ENCODE measurements around the gene EPS8. TPM values are rescaled to one million over a fixed set of nuclear protein-coding genes. Genes with fewer than 3 reads are reported as not detected.

EPS8 gene
- total RNA-seq, 1 donor from 2014 or later: 58.2 TPM

DNA sequence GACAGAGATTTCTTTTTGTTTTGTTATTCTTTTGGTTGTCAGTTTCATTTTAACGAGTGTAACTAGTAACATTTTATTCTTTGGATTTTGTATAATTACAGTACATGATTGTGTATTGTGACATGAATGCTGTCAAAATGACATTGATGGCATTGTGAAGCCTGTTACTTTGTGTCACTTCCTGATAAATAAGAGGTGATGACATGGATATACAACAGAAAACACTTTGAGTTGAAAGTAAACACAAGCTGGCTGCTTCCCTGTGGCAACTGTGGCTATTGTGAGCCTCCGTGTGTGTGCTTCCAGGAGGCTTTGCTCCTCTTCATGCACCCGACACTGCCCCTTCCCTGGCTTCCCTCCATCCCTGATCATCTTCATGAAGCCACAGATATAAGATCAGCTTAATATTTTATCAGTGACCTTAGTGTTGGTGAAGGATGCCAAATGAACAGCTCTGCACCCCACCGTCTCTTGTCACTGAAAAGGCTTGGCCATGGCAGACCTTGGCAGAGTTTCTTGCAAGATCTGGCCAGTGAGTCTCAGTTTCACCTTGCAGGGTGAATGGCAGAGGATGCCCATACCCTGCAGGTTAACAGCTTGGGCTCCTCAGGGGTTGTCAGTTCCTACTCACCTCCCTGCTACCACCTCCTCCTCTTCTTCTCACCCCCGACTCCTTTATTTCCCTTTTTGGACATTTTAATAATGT lies 191.9 kb downstream of the EPS8 start:
- Histone ChIP-seq H3K36me3 (no peaks in the 10 kb centered on the region), H3K4me3 (no peak overlapping the region), H3K27ac (no peak overlapping the region), H3K9me3 (no peaks in the 10 kb centered on the region), H3K4me1 (peaks cover 27% of the 10 kb centered on the region), H3K27me3 (no peaks in the 10 kb centered on the region)
- DNase-seq (no peak), ATAC-seq (no peak)
- intact Hi-C loops (cut with DNase I): no loop called here
- TF ChIP-seq, protein P1, sequence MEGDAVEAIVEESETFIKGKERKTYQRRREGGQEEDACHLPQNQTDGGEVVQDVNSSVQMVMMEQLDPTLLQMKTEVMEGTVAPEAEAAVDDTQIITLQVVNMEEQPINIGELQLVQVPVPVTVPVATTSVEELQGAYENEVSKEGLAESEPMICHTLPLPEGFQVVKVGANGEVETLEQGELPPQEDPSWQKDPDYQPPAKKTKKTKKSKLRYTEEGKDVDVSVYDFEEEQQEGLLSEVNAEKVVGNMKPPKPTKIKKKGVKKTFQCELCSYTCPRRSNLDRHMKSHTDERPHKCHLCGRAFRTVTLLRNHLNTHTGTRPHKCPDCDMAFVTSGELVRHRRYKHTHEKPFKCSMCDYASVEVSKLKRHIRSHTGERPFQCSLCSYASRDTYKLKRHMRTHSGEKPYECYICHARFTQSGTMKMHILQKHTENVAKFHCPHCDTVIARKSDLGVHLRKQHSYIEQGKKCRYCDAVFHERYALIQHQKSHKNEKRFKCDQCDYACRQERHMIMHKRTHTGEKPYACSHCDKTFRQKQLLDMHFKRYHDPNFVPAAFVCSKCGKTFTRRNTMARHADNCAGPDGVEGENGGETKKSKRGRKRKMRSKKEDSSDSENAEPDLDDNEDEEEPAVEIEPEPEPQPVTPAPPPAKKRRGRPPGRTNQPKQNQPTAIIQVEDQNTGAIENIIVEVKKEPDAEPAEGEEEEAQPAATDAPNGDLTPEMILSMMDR (IDR thresholded peaks at IDR 0.05): no peak

DNA sequence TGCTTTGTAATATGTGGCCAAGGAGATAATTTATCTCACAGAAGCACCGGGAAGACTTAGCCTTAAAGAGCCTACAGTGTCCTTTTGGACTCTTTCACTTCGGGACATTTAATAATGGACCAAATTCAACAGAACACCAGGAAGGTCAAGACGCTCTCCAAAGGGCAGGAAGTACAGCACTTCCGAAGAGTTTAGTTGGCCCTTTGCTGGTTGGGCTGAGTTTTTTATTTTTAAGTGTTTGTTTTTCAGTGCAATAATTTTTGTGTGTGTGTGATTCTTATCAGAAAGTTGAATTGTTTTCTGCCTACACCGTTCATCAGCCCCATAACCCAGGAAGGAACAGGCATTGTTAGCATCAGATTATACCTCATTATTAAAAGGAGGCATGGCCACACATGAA lies 193.0 kb downstream of the EPS8 start:
- DNase-seq (no peak), ATAC-seq (peak; percentile 46)
- Histone ChIP-seq H3K4me1 (peaks cover 27% of the 10 kb centered on the region), H3K27ac (peak overlapping the region; percentile 11), H3K36me3 (no peaks in the 10 kb centered on the region), H3K27me3 (no peaks in the 10 kb centered on the region), H3K9me3 (no peaks in the 10 kb centered on the region), H3K4me3 (no peak overlapping the region)
- intact Hi-C loops (cut with DNase I): no loop called here
- TF ChIP-seq, protein P1 (IDR thresholded peaks at IDR 0.05): no peak

DNA sequence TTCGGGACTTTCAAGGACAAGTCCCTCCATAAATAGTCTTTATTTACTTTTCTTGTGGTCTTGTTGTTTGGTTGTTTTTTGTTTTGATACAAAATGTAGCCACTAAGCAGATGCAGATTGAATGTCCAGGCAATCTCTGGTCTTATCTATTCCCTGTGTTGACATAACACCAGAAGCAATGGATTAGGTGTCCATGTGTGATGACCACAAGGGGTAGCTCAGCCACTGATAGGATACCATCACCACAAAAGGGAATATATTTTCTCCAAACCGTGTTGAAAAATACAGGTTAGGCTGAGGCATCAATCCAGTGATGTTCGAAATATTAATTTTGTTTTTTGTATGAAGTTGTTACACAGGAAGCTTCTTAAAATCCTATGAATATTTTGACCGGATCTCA lies 196.3 kb downstream of the EPS8 start:
- peaks cover 17% of the 10 kb centered on the region for H3K4me1 ChIP-seq
- no peak for DNase-seq
- intact Hi-C loops (cut with DNase I): loop anchor here (5.0 kb wide), 1 partner anchor 264 kb away; no protein-coding TSS in a partner anchor
- no peak overlapping the region for H3K27ac ChIP-seq
- no peak overlapping the region for H3K4me3 ChIP-seq
- TF ChIP-seq, protein P1 (IDR thresholded peaks at IDR 0.05): no peak
- no peak for ATAC-seq
- no peaks in the 10 kb centered on the region for H3K9me3 ChIP-seq
- no peaks in the 10 kb centered on the region for H3K36me3 ChIP-seq
- no peaks in the 10 kb centered on the region for H3K27me3 ChIP-seq

DNA sequence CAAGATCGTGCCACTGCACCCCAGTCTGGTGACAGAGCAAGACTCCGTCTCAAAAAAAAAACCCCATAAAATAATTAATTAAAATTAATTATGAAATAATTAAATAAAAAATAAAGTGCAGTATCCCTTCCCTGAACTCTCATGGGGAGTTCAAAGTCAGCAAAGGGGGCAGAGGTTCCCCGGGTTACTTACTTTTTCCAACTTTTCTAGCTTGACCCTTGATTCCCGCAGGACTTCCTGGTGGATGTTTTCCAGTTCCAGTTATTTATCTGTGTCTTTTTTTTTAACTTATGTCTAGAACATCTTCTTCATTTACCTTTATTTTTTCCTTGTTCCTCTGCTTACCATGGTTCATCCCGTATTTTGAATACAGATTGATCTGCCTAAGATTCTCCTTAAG lies 197.4 kb downstream of the EPS8 start:
- no peaks in the 10 kb centered on the region for H3K27me3 ChIP-seq
- intact Hi-C loops (cut with DNase I): loop anchor here (5.0 kb wide), 1 partner anchor 265 kb away; no protein-coding TSS in a partner anchor
- no peak for DNase-seq
- peaks cover 15% of the 10 kb centered on the region for H3K4me1 ChIP-seq
- no peak overlapping the region for H3K4me3 ChIP-seq
- ATAC-seq: no peak
- no peaks in the 10 kb centered on the region for H3K9me3 ChIP-seq
- H3K27ac ChIP-seq: no peak overlapping the region
- no peaks in the 10 kb centered on the region for H3K36me3 ChIP-seq
- TF ChIP-seq, protein P1 (IDR thresholded peaks at IDR 0.05): no peak

DNA sequence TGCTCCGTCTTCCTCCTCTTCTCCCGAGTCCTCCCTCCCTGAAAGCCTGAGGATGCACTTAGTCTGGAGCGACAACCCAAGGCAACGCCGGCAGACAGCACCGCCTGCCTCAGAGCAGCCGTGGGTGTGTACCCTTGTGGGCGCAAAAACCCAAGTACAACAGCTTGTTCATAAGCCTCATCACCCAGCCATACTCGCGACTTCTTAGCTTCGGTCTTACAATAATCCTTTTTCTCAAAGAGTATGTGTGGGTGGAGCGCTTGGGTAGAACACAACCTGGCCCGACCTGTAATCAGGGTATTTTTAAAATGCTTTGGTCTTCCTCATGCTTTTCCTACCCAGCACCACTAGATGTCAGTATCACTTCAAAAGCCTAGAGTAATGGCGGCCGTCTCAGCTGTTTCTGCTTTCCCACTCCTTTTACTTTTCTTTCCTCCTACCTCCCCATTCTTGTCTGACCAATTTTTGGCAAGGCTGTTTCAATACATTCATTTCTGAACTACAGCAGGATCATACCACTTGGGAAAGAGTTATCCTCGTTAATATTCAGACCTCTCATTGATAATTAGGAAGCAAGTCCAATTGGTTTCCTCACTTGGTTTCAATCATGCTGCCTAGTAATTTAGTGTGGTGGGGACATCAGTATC lies 198.9 kb downstream of the EPS8 start:
- TF ChIP-seq, protein P1 (IDR thresholded peaks at IDR 0.05): peak; percentile 90
- peaks cover 4% of the 10 kb centered on the region for H3K4me1 ChIP-seq
- no peaks in the 10 kb centered on the region for H3K36me3 ChIP-seq
- H3K27me3 ChIP-seq: no peaks in the 10 kb centered on the region
- DNase-seq (no peak), ATAC-seq (peak; percentile 97)
- intact Hi-C loops (cut with DNase I): loop anchor here (5.0 kb wide), 1 partner anchor 267 kb away; no protein-coding TSS in a partner anchor
- no peaks in the 10 kb centered on the region for H3K9me3 ChIP-seq
- H3K27ac ChIP-seq: no peak overlapping the region
- H3K4me3 ChIP-seq: peak overlapping the region; percentile 22
